NB4 (cell line): ENCODE measurements around the gene MAP2K7.
"Not testable (repeated sequence)": the region's sequence is repeated elsewhere in the genome, so short reads cannot be mapped to it uniquely, and the experiment has no call there.

Experiments used
- DNase-seq: peaks from one replicate; pipeline ENCODE4 v3.0.0; 2010; ENCODE audit warnings: low read depth
- H3K4me3 ChIP-seq: one replicate; pipeline ENCODE4 v1.5.1; 2011; ENCODE audit warnings: mild to moderate bottlenecking, low read depth, low read length, moderate library complexity
- CTCF ChIP-seq: IDR thresholded peaks from one replicate; pipeline ENCODE4 v1.5.1; 2012; ENCODE audit warnings: low read depth, low read length
- MAX ChIP-seq: IDR thresholded peaks from 2 replicates; pipeline ENCODE4 v1.6.1; 2011; ENCODE audit warnings: low read depth, low read length
- MYC ChIP-seq: IDR thresholded peaks from 2 replicates; pipeline ENCODE4 v1.6.1; 2011; ENCODE audit warnings: low read depth, low read length
- POLR2A ChIP-seq: IDR thresholded peaks from 2 replicates; pipeline ENCODE4 v1.6.1; 2011; ENCODE audit warnings: mild to moderate bottlenecking; ENCODE audit not compliant: insufficient read length; ENCODE audit errors: extremely low read depth

The MAP2K7 gene

GRCh38 chr19:7858109-7858770 is 45.4 kb upstream of the MAP2K7 start:
- H3K4me3 ChIP-seq = no peak overlapping the region
- DNase-seq = no peak
- TF ChIP-seq POLR2A = no peak
- TF ChIP-seq CTCF = no peak
- TF ChIP-seq MYC = no peak
- no peak for TF ChIP-seq MAX

DNA sequence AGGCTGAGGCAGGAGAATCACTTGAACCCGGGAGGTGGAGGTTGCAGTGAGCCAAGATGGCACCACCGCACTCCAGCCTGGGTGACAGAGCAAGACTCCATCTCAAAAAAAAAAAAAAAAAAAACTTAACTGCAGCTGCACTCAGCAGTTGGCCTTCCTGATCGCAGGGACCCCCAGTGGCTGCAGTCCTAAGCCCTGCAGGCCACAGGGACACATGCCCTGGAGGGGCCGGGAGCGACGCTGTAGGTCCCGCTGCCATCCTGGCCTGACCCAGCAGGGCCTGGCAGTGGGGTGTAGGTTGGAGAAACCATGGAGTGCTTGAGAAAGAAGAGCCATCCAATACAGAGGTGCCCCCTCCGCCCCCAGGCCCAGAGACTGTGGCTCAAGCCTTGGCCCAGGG is 44.6 kb upstream of the MAP2K7 start:
- not testable (repeated sequence) for H3K4me3 ChIP-seq, DNase-seq

- H3K4me3 ChIP-seq = no peak overlapping the region
- DNase-seq = no peak
- no peak for TF ChIP-seq MYC
- no peak for TF ChIP-seq MAX
- no peak for TF ChIP-seq CTCF
- no peak for TF ChIP-seq POLR2A
These were observed 43.6 kb upstream of the MAP2K7 start for GRCh38 chr19:7859831-7860713.

- no peak for TF ChIP-seq MYC
- TF ChIP-seq POLR2A = no peak
- TF ChIP-seq CTCF = no peak
- DNase-seq = no peak
- no peak overlapping the region for H3K4me3 ChIP-seq
These were observed 42.7 kb upstream of the MAP2K7 start for GRCh38 chr19:7860714-7861618.

DNA sequence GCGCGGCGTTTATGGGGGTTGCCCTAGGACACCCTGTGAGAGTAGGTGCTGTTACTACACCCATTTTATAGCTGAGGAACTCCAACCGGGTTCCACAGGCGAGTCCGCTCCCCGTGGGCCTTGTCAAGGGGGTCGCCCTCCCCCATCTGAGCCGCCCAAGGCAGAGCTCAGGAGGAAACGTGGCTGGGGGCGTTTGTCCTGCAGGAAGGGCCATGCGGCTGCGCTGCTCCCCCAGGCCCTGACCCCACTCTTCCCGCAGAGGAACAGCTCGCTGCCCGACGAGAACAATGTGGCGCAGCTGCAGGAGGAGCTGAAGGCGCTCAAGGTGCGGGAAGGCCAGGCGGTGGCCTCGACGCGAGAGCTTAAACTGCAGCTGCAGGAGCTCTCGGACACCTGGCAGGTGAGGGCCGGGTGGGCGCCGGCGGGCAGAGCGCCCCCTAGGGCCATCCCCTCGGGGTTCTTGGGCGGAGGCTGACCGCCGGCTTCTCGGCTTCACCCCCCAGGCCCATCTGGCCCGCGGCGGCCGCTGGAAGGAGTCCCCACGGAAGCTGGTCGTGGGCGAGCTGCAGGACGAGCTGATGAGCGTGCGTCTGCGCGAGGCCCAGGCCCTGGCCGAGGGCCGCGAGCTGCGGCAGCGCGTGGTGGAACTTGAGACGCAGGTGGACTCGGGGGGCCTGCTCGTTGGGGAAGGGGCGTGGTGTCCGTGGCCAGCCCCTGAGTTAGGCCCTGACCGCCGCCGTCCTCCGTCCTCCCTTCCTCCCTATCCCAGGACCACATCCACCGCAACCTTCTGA is 41.9 kb upstream of the MAP2K7 start:
- no peak for TF ChIP-seq MYC
- TF ChIP-seq MAX = no peak
- no peak for TF ChIP-seq CTCF
- TF ChIP-seq POLR2A = no peak
- H3K4me3 ChIP-seq = no peak overlapping the region
- DNase-seq = no peak
